Activated CD4-positive, alpha-beta T cell treated with anti-CD3 and anti-CD28 coated beads for 36 hours (primary cell): ENCODE measurements around the gene FGF18. TPM values are rescaled to one million over a fixed set of nuclear protein-coding genes. Genes with fewer than 3 reads are reported as not detected.

Experiments used
- ATAC-seq: fragments of 200-7000 bp; cut with Tn5 transposase; one replicate; pipeline ENCODE4 v1.10.0; 2021; ENCODE audit warnings: mild to moderate bottlenecking, moderate library complexity
- CTCF ChIA-PET: fragments of 350-600 bp; sonication (Branson Sonifier 250); formaldehyde crosslinking; loops from one replicate; lab custom pipeline; 2021; ENCODE audit warnings: antibody characterized with exemption; lab: Charles Lee
- POLR2A ChIA-PET: fragments of 350-600 bp; sonication (Branson Sonifier 250); formaldehyde crosslinking; loops from one replicate; lab custom pipeline; 2021; ENCODE audit warnings: antibody characterized with exemption, inconsistent platforms; lab: Charles Lee
- DNase-seq: peaks from one replicate; pipeline ENCODE4 v3.0.0-alpha.2; 2020
- H3K27ac Mint-ChIP-seq: one replicate; pipeline ENCODE4 v1.8.0; 2021; ENCODE audit warnings: mixed read lengths
- H3K27me3 Mint-ChIP-seq: one replicate; pipeline ENCODE4 v1.8.0; 2021; ENCODE audit warnings: mixed read lengths
- H3K36me3 Mint-ChIP-seq: one replicate; pipeline ENCODE4 v1.8.0; 2021; ENCODE audit warnings: low read depth, mixed read lengths
- H3K4me1 Mint-ChIP-seq: one replicate; pipeline ENCODE4 v1.8.0; 2021; ENCODE audit warnings: mixed read lengths
- H3K4me3 Mint-ChIP-seq: one replicate; pipeline ENCODE4 v1.8.0; 2021; ENCODE audit warnings: mild to moderate bottlenecking, moderate library complexity, mixed read lengths
- H3K9me3 Mint-ChIP-seq: one replicate; pipeline ENCODE4 v1.8.0; 2021; ENCODE audit warnings: low read depth, mixed read lengths
- intact Hi-C, 2 experiments: fragments of 100-400 bp; cut with DNase I in 1 of 2; cut with micrococcal nuclease in 1 of 2; formaldehyde crosslinking; loops; one replicate each; pipeline versions ENCODE4 v1.14.2 to v1.15.1; 2022 to 2024; cut with DNase I, micrococcal nuclease
- total RNA-seq, 2 experiments: library from RNA; stranded (reverse); gene quantifications; one replicate each; pipeline ENCODE4 v1.2.3, GENCODE V29; 2021

The FGF18 gene
- total RNA-seq, 2 experiments from 2014 or later: not detected

- H3K9me3 Mint-ChIP-seq: no peaks in the 10 kb centered on the region
- no peaks in the 10 kb centered on the region for H3K4me1 Mint-ChIP-seq
- H3K27ac Mint-ChIP-seq: no peak overlapping the region
- no peak for DNase-seq
- no peak overlapping the region for H3K4me3 Mint-ChIP-seq
- ChIA-PET POLR2A (interaction anchor here (0.6 kb wide), 1 partner anchor 152 kb away, joined by 3 read pairs; no protein-coding TSS in a partner anchor), CTCF (no interaction called here)
- no peaks in the 10 kb centered on the region for H3K36me3 Mint-ChIP-seq
- intact Hi-C loops: no loop called here
- peaks cover 17% of the 10 kb centered on the region for H3K27me3 Mint-ChIP-seq
- no peak for ATAC-seq
Measured at GRCh38 chr5:171445644-171446516, 26.4 kb downstream of the FGF18 start.

DNA sequence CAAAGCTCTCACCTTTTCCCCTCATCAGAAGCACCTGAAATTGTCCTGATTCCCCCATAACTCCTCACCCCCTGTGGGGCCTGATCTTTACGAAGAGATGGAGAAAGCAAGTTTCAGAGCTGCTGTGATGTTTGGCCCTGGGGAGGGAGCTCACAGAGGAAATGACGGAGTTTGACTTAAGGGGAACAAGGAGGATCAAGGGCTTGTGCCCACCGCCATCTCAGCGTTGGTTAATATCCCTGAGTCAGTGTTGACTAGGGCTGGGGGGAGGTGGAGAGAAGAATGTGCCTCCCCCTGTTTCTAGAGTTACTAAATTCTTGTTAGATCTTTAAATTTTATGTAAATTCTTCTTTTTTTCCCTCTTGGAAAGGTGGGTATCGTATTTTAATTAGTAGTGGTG is 27.8 kb downstream of the FGF18 start:
- ATAC-seq: no peak
- Mint-ChIP-seq H3K36me3 (no peaks in the 10 kb centered on the region), H3K27ac (no peak overlapping the region), H3K27me3 (peaks cover 27% of the 10 kb centered on the region), H3K4me1 (no peaks in the 10 kb centered on the region), H3K4me3 (no peak overlapping the region), H3K9me3 (no peaks in the 10 kb centered on the region)
- POLR2A ChIA-PET: no interaction called here
- DNase-seq: no peak
- CTCF ChIA-PET: no interaction called here
- intact Hi-C loops: no loop called here

DNA sequence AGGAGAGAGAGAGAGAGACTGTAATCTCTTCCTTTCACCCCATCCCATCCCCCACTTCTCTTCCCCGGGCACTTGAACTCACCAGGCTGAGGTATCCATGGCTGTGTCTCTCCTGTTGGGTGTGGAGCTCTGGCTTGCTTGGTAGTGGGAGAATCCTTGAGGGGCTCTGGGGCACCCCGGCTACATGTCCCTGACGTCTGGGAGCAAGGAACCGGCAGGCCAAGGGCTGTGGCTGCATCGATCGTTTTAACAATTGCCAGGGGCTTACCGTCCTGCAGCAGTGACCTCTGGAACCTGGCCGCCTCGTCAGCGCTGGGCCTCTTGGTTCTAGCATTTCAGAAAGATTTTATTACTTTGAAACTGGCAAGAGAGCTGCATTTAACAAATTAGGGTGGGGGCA is 30.0 kb downstream of the FGF18 start:
- Mint-ChIP-seq H3K9me3 (no peaks in the 10 kb centered on the region), H3K27ac (no peak overlapping the region), H3K27me3 (peaks cover 42% of the 10 kb centered on the region)

DNA sequence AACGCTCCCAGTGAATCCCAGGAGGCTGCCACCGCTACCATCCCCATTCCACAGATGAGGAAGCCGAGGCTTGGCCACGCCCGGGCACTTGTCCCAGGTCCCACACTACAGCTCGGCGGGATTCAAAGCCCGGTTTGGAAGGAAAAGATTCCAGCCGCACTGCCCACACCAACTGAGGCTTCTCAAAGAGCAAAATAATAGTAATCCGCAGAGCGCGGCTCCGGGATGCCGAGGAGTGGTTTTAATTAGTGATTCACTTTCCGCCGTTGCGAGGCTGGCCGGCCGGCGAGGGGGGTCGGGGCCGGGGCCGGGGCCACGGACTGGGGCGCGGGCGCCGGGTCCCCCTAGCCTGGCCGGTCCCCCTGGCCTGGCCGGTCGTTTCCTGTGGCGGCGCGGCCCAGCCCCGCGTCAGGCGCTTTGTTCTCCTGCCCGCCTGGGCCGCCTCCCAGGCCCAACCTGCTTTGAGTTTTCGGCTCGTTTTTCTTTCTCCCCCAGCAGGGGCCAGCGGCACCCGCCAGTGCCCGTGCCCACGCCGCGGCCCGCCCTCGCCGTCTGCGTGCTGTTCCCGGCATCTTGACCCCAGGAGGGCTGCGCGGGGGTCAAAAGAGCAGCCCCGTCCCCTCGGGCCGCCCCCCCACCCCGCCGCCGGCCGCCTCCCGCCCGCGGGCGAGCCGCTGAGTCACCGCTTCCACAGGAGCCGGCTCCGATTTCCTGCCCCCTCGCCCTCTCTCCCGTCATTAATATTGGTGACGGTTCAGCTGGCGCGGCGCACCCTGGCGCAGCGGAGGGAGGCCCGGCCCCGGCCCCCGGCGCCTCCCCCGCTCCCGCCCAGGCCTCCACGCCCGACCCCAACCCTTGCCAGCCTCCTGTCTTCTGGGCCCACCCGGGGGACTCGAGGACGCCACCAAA is 31.2 kb downstream of the FGF18 start:
- POLR2A ChIA-PET: no interaction called here
- intact Hi-C loops: no loop called here

More for the DNA sequence above, 30.0 kb downstream of the FGF18 start:
- intact Hi-C loops: no loop called here
- Mint-ChIP-seq H3K4me3 (no peak overlapping the region), H3K36me3 (no peaks in the 10 kb centered on the region), H3K4me1 (no peaks in the 10 kb centered on the region)
- POLR2A ChIA-PET: no interaction called here
- ATAC-seq: no peak
- no peak for DNase-seq
- CTCF ChIA-PET: interaction anchor here (0.6 kb wide), 1 partner anchor 462 kb away, joined by 4 read pairs; no protein-coding TSS in a partner anchor

GRCh38 chr5:171451421-171451820 is 32.0 kb downstream of the FGF18 start:
- POLR2A ChIA-PET: no interaction called here

More for the DNA sequence above, 31.2 kb downstream of the FGF18 start:
- Mint-ChIP-seq H3K36me3 (no peaks in the 10 kb centered on the region), H3K9me3 (no peaks in the 10 kb centered on the region), H3K4me1 (no peaks in the 10 kb centered on the region), H3K4me3 (no peak overlapping the region), H3K27me3 (peaks cover 42% of the 10 kb centered on the region), H3K27ac (no peak overlapping the region)
- DNase-seq: peak; percentile 58
- CTCF ChIA-PET: no interaction called here
- peak; percentile 61 for ATAC-seq

DNA sequence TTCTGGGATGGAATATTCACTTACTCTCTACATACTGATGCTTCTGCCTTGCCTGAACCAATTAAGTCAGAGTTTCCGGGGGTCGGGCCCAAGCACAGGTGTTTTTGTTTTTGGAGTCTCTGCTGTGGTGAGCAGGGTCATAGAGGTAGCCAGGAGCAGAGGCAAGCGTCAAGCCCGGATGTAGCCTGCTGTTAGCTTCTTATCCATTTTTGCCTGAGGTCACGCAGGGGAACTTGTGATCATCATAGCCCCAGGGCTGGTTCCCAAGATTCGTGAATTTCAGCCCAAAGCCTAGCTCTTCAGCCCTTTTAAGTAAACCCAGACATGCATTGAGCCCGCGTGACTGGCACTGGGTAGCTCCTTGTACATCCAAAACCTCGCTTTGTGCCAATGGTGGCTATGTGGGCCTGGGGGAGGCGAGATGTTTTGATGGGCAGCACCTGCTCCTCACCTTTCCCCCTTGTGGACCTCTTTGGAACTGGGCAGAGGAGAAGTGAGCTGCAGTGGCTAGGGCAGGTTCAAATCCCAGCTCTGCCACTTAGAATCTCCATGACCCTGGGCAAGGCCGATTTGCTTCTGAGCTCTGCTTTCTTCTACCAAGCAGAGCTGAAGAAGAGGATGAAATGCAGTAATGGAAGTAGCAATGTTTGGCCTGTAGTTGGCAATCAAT is 33.7 kb downstream of the FGF18 start:
- Mint-ChIP-seq H3K27ac (no peak overlapping the region), H3K9me3 (no peaks in the 10 kb centered on the region), H3K27me3 (peaks cover 42% of the 10 kb centered on the region), H3K36me3 (no peaks in the 10 kb centered on the region), H3K4me1 (no peaks in the 10 kb centered on the region), H3K4me3 (no peak overlapping the region)
- intact Hi-C loops: no loop called here
- ATAC-seq (no peak), DNase-seq (no peak)
- CTCF ChIA-PET: interaction anchor here (0.7 to 1.0 kb wide), 4 partner anchors 18 to 422 kb away, joined by 3 read pairs; no protein-coding TSS in a partner anchor
- POLR2A ChIA-PET: no interaction called here

More at GRCh38 chr5:171451421-171451820, 32.0 kb downstream of the FGF18 start:
- DNase-seq: no peak
- Mint-ChIP-seq H3K36me3 (no peaks in the 10 kb centered on the region), H3K4me3 (no peak overlapping the region), H3K27ac (no peak overlapping the region), H3K27me3 (peaks cover 42% of the 10 kb centered on the region), H3K9me3 (no peaks in the 10 kb centered on the region), H3K4me1 (no peaks in the 10 kb centered on the region)
- no peak for ATAC-seq
- intact Hi-C loops: no loop called here
- CTCF ChIA-PET: no interaction called here

- no peak for ATAC-seq
- Mint-ChIP-seq H3K36me3 (no peaks in the 10 kb centered on the region), H3K9me3 (no peaks in the 10 kb centered on the region), H3K27me3 (peaks cover 36% of the 10 kb centered on the region), H3K4me1 (no peaks in the 10 kb centered on the region), H3K4me3 (no peak overlapping the region), H3K27ac (no peak overlapping the region)
- DNase-seq: no peak
- intact Hi-C loops: no loop called here
- ChIA-PET CTCF (interaction anchor here (0.8 to 1.0 kb wide), 3 partner anchors 19 to 414 kb away, joined by 3 read pairs; no protein-coding TSS in a partner anchor), POLR2A (no interaction called here)
Measured at GRCh38 chr5:171453988-171454387, 34.5 kb downstream of the FGF18 start.

- ChIA-PET CTCF (no interaction called here), POLR2A (no interaction called here)
- Mint-ChIP-seq H3K9me3 (no peaks in the 10 kb centered on the region), H3K27ac (no peak overlapping the region), H3K27me3 (peaks cover 31% of the 10 kb centered on the region), H3K36me3 (no peaks in the 10 kb centered on the region), H3K4me1 (no peaks in the 10 kb centered on the region), H3K4me3 (no peak overlapping the region)
- intact Hi-C loops: no loop called here
- no peak for DNase-seq
- no peak for ATAC-seq
Measured at GRCh38 chr5:171454549-171454948, 35.1 kb downstream of the FGF18 start.

GRCh38 chr5:171455522-171455921 is 36.1 kb downstream of the FGF18 start:
- no peak overlapping the region for H3K4me3 Mint-ChIP-seq
- POLR2A ChIA-PET: no interaction called here
- H3K9me3 Mint-ChIP-seq: no peaks in the 10 kb centered on the region
- peaks cover 25% of the 10 kb centered on the region for H3K27me3 Mint-ChIP-seq
- CTCF ChIA-PET: interaction anchor here (0.7 kb wide), 1 partner anchor 1546 kb away, joined by 3 read pairs; no protein-coding TSS in a partner anchor
- ATAC-seq (no peak), DNase-seq (no peak)
- H3K36me3 Mint-ChIP-seq: no peaks in the 10 kb centered on the region
- H3K27ac Mint-ChIP-seq: no peak overlapping the region
- intact Hi-C loops: no loop called here
- no peaks in the 10 kb centered on the region for H3K4me1 Mint-ChIP-seq

GRCh38 chr5:171457208-171457981 is 37.9 kb downstream of the FGF18 start:
- H3K4me3 Mint-ChIP-seq: no peak overlapping the region
- ChIA-PET CTCF (interaction anchor here (1.0 kb wide), 1 partner anchor 106 kb away, joined by 4 read pairs; no protein-coding TSS in a partner anchor), POLR2A (no interaction called here)
- H3K4me1 Mint-ChIP-seq: no peaks in the 10 kb centered on the region
- DNase-seq: no peak
- H3K27ac Mint-ChIP-seq: no peak overlapping the region
- no peak for ATAC-seq
- intact Hi-C loops: no loop called here
- H3K36me3 Mint-ChIP-seq: no peaks in the 10 kb centered on the region
- no peaks in the 10 kb centered on the region for H3K9me3 Mint-ChIP-seq
- peaks cover 14% of the 10 kb centered on the region for H3K27me3 Mint-ChIP-seq
